ENCODE data around the gene LRRC4C. TPM values are rescaled to one million over a fixed set of nuclear protein-coding genes. Genes with fewer than 3 reads are reported as not detected.

Gene LRRC4C
- total RNA-seq, 2 experiments from 2014 or later: not detected

DNA sequence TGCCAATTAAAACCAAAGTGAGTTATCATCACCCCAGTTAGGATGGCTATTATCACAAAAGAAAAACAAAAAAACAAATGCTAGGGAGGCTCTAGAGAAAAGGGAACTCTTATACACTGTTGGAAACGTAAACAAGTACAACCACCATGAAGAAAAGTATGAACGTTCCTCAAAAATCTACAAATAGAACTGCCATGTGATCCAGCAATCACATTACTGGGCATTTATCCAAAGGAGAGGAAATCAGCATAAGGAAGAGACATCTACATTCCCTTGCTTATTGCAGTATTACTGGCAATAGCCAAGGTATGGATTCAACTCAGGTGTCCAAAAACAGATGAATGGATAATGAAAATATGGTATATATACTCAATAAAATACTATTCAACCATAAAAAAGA is 1145.1 kb downstream of the LRRC4C start:
- no peak for DNase-seq
- Mint-ChIP-seq H3K9me3 (peaks cover 9% of the 10 kb centered on the region), H3K4me3 (no peak overlapping the region), H3K4me1 (ENCODE audit: low read depth) (no peaks in the 10 kb centered on the region), H3K27ac (no peak overlapping the region), H3K36me3 (ENCODE audit: low read depth) (no peaks in the 10 kb centered on the region), H3K27me3 (no peaks in the 10 kb centered on the region)
- H3K27me3 ChIP-seq (ENCODE audit: control insufficient read depth in 1 of 2, insufficient read depth in 2 of 2, low read length in 2 of 2): no peaks in the 10 kb centered on the region
- peaks cover 0 to 6% of the 10 kb centered on the region in 2 experiments for H3K9me3 ChIP-seq (ENCODE audit: control insufficient read depth in 1 of 2, insufficient read depth in 1 of 2, low read length in 2 of 2)
- POLR2A ChIA-PET: no interaction called here
- no peak for ATAC-seq (ENCODE audit: poor library complexity)
- H3K4me1 ChIP-seq (ENCODE audit: insufficient read depth, low read length): no peaks in the 10 kb centered on the region
- no peaks in the 10 kb centered on the region for H3K36me3 ChIP-seq (ENCODE audit: insufficient read depth, low read length)
- no peak overlapping the region for H3K4me3 ChIP-seq (ENCODE audit: low read length)
- CTCF ChIA-PET: no interaction called here
- TF ChIP-seq, protein P1, sequence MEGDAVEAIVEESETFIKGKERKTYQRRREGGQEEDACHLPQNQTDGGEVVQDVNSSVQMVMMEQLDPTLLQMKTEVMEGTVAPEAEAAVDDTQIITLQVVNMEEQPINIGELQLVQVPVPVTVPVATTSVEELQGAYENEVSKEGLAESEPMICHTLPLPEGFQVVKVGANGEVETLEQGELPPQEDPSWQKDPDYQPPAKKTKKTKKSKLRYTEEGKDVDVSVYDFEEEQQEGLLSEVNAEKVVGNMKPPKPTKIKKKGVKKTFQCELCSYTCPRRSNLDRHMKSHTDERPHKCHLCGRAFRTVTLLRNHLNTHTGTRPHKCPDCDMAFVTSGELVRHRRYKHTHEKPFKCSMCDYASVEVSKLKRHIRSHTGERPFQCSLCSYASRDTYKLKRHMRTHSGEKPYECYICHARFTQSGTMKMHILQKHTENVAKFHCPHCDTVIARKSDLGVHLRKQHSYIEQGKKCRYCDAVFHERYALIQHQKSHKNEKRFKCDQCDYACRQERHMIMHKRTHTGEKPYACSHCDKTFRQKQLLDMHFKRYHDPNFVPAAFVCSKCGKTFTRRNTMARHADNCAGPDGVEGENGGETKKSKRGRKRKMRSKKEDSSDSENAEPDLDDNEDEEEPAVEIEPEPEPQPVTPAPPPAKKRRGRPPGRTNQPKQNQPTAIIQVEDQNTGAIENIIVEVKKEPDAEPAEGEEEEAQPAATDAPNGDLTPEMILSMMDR (IDR thresholded peaks at IDR 0.05): no peak
- no peak overlapping the region for H3K27ac ChIP-seq (ENCODE audit: low read depth in 1 of 2, low read length in 2 of 2)
- intact Hi-C loops (cut with DNase I, micrococcal nuclease): no loop called here

DNA sequence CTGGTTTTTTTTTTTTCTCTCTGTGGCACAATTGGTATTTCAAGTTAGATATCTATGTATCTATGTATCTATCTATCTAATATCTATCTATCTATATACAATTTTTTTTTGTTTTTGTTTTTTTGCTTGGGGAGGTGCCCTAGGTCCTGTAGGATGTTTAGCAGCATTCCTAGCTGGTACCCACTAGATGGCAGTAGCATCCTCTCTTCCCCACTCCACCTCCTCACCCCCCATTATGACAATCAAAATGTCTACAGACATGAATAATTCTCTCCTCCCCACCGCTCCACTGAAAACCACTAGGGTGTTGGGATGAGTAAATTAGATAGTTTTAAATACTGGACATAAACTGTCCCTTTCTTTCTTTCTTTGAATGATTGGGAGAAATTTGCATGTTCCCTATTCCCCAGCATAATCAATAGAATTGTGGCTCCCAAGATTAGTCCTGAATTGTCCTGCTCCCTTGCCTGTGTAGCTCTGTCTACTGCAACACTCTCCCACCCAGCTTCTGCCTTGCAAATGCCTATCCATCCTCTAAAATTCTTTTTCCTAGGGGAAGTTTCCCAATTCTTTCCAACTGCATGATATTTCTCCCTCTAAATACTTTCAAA is 1152.4 kb downstream of the LRRC4C start:
- Mint-ChIP-seq H3K36me3 (ENCODE audit: low read depth) (no peaks in the 10 kb centered on the region), H3K27ac (no peak overlapping the region), H3K4me1 (ENCODE audit: low read depth) (no peaks in the 10 kb centered on the region), H3K9me3 (peaks cover 5% of the 10 kb centered on the region), H3K27me3 (no peaks in the 10 kb centered on the region), H3K4me3 (no peak overlapping the region)
- Histone ChIP-seq H3K9me3 (ENCODE audit: control insufficient read depth in 1 of 2, insufficient read depth in 1 of 2, low read length in 2 of 2) (no peaks in the 10 kb centered on the region), H3K4me3 (ENCODE audit: low read length) (no peak overlapping the region), H3K36me3 (ENCODE audit: insufficient read depth, low read length) (no peaks in the 10 kb centered on the region), H3K27me3 (ENCODE audit: control insufficient read depth in 1 of 2, insufficient read depth in 2 of 2, low read length in 2 of 2) (no peaks in the 10 kb centered on the region), H3K27ac (ENCODE audit: low read depth in 1 of 2, low read length in 2 of 2) (no peak overlapping the region), H3K4me1 (ENCODE audit: insufficient read depth, low read length) (no peaks in the 10 kb centered on the region)
- no peak for DNase-seq
- TF ChIP-seq, protein P1 (IDR thresholded peaks at IDR 0.05): no peak
- no peak for ATAC-seq (ENCODE audit: poor library complexity)
- POLR2A ChIA-PET: no interaction called here
- CTCF ChIA-PET: no interaction called here
- intact Hi-C loops (cut with DNase I, micrococcal nuclease): no loop called here

DNA sequence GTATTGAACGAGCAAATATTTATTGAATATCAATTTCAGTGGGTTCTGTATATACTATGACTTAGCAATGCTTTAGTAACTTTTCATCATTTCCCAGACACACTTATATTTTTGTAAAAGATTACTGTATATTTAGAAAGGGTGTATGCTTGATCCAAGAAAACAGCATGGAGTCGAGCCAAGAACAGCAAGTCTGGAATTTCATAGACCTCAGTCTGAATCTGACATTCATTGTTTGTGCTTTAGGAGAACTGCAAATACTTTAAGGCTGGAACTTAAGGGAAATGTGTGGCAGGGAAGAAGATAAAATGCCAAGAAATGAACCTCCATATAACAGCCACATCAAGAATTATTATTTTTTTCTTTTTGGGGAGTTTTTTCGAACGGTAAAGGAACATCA is 1156.8 kb downstream of the LRRC4C start:
- CTCF ChIA-PET: no interaction called here
- no peaks in the 10 kb centered on the region for H3K27me3 Mint-ChIP-seq
- intact Hi-C loops (cut with DNase I, micrococcal nuclease): no loop called here

More for the DNA sequence above, 1156.8 kb downstream of the LRRC4C start:
- POLR2A ChIA-PET: no interaction called here
- Mint-ChIP-seq H3K9me3 (peaks cover 5% of the 10 kb centered on the region), H3K27ac (no peak overlapping the region), H3K4me1 (ENCODE audit: low read depth) (no peaks in the 10 kb centered on the region), H3K4me3 (no peak overlapping the region), H3K36me3 (ENCODE audit: low read depth) (no peaks in the 10 kb centered on the region)
- TF ChIP-seq, protein P1 (IDR thresholded peaks at IDR 0.05): no peak
- Histone ChIP-seq H3K4me1 (ENCODE audit: insufficient read depth, low read length) (no peaks in the 10 kb centered on the region), H3K27me3 (ENCODE audit: control insufficient read depth in 1 of 2, insufficient read depth in 2 of 2, low read length in 2 of 2) (no peaks in the 10 kb centered on the region), H3K4me3 (ENCODE audit: low read length) (no peak overlapping the region), H3K9me3 (ENCODE audit: control insufficient read depth in 1 of 2, insufficient read depth in 1 of 2, low read length in 2 of 2) (no peaks in the 10 kb centered on the region), H3K27ac (ENCODE audit: low read depth in 1 of 2, low read length in 2 of 2) (no peak overlapping the region), H3K36me3 (ENCODE audit: insufficient read depth, low read length) (no peaks in the 10 kb centered on the region)
- ATAC-seq (ENCODE audit: poor library complexity) (no peak), DNase-seq (no peak)

Measured in CD4-positive, alpha-beta T cell (primary cell).